Dedifferentiated amniotic fluid mesenchymal stem cell (primary cell): ENCODE measurements around the gene OSBPL6.

Experiments used
- DNase-seq: peaks from one replicate; pipeline ENCODE4 v3.0.0-alpha.2; 2016; ENCODE audit errors: extremely low spot score

Gene OSBPL6

GRCh38 chr2:178238750-178239149 lies 44.4 kb downstream of the OSBPL6 start:
- no peak for DNase-seq

- DNase-seq, result peak; percentile 89
These were observed 47.7 kb downstream of the OSBPL6 start for GRCh38 chr2:178241844-178242551.

- DNase-seq, result no peak
These were observed 48.2 kb downstream of the OSBPL6 start for GRCh38 chr2:178242552-178242883.

GRCh38 chr2:178243961-178244360 lies 49.6 kb downstream of the OSBPL6 start:
- no peak for DNase-seq

- DNase-seq, result no peak
These were observed 50.5 kb downstream of the OSBPL6 start for GRCh38 chr2:178244777-178245176.

- DNase-seq, result no peak
These were observed 52.4 kb downstream of the OSBPL6 start for GRCh38 chr2:178246696-178247095.

- DNase-seq, result no peak
These were observed 52.9 kb downstream of the OSBPL6 start for GRCh38 chr2:178247250-178247649.

- DNase-seq, result no peak
These were observed 56.1 kb downstream of the OSBPL6 start for GRCh38 chr2:178250429-178250828.

- no peak for DNase-seq
These were observed 57.0 kb downstream of the OSBPL6 start for GRCh38 chr2:178251151-178251955.

- DNase-seq, result no peak
These were observed 62.2 kb downstream of the OSBPL6 start for GRCh38 chr2:178256382-178257042.

- DNase-seq, result no peak
These were observed 62.8 kb downstream of the OSBPL6 start for GRCh38 chr2:178257127-178257526.

- DNase-seq, result no peak
These were observed 64.6 kb downstream of the OSBPL6 start for GRCh38 chr2:178258916-178259315.

- no peak for DNase-seq
These were observed 69.0 kb downstream of the OSBPL6 start for GRCh38 chr2:178263159-178263860.

- no peak for DNase-seq
These were observed 69.9 kb downstream of the OSBPL6 start for GRCh38 chr2:178264211-178264610.

GRCh38 chr2:178265851-178266250 lies 71.5 kb downstream of the OSBPL6 start:
- no peak for DNase-seq

- DNase-seq, result no peak
These were observed 72.1 kb downstream of the OSBPL6 start for GRCh38 chr2:178266445-178266844.

GRCh38 chr2:178267660-178268059 lies 73.3 kb downstream of the OSBPL6 start:
- DNase-seq, result no peak

GRCh38 chr2:178268435-178268834 lies 74.1 kb downstream of the OSBPL6 start:
- DNase-seq, result no peak

GRCh38 chr2:178269438-178270224 lies 75.3 kb downstream of the OSBPL6 start:
- DNase-seq, result no peak

- DNase-seq, result no peak
These were observed 76.0 kb downstream of the OSBPL6 start for GRCh38 chr2:178270338-178270737.

GRCh38 chr2:178271094-178271493 lies 76.8 kb downstream of the OSBPL6 start:
- no peak for DNase-seq
